DMS153 treated with DMSO at 0.1 percent for 48 hours (cell line): ENCODE data around the gene MRPS2.
"Not testable (repeated sequence)": the region's sequence is repeated elsewhere in the genome, so short reads cannot be mapped to it uniquely, and the experiment has no call there.

Experiments
- DNase-seq: peaks from one replicate; lab custom pipeline; 2025; ENCODE audit not compliant: unreplicated experiment; lab: John Stamatoyannopoulos, UW

The MRPS2 gene

GRCh38 chr9:135499326-135500070 is 984 bp upstream of the MRPS2 start:
- peak; percentile 32 for DNase-seq

GRCh38 chr9:135500071-135500524 is 384 bp upstream of the MRPS2 start:
- no peak for DNase-seq

GRCh38 chr9:135501261-135502167 is 1.0 kb downstream of the MRPS2 start:
- no peak for DNase-seq

DNA sequence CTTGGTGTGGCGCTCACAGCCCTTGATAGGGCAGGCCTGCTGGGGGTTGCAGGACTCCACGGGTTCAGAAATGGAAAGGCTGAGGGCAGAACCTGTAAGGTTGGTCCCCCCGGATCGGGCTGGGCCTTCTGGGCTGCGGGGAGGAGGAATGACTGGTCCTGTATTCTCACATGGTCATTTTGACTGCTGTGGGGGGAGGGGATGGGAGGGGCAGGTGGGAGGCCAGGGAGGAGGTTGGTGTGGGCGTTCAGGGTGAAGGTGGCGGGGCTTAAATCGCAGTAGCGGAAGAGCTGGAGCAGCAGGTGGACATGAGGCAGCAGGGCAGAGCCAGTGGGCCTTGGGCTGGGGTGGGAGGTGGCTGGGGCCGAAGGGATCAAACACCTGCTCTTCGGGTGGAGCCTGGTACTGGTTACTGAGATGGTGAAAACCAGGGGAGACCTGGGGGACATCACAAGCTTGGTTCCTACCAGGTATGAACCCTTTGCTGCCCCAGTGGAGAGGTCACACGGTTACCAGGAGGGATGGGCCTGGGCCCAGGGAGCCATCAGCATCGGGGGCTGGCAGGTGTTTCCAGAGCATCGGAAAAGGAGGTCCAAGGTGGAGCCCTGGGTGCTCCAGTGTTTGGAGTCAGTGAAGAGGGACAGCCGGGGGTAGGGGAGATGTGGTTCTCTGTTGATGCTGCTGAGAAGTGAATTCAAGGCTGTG is 1.8 kb downstream of the MRPS2 start:
- no peak for DNase-seq

GRCh38 chr9:135502873-135503321 is 2.4 kb downstream of the MRPS2 start:
- DNase-seq = no peak

DNA sequence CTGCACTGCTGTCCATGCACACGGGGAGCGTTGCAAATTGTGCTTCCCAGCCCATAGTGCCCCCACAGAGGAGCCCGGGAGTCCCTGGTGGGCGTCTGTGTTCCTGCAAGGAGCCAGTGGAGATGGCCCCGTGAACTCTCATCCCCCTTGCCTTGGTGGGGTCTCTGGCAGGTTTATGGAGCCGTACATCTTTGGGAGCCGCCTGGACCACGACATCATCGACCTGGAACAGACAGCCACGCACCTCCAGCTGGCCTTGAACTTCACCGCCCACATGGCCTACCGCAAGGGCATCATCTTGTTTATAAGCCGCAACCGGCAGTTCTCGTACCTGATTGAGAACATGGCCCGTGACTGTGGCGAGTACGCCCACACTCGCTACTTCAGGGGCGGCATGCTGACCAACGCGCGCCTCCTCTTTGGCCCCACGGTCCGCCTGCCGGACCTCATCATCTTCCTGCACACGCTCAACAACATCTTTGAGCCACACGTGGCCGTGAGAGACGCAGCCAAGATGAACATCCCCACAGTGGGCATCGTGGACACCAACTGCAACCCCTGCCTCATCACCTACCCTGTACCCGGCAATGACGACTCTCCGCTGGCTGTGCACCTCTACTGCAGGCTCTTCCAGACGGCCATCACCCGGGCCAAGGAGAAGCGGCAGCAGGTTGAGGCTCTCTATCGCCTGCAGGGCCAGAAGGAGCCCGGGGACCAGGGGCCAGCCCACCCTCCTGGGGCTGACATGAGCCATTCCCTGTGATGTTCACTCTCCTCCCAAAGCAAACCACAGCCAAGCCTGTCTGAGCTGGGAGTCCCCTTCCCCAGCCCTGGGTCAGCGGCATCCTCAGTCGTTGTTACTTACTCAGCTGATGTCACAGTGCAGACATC is 3.1 kb downstream of the MRPS2 start:
- no peak for DNase-seq

DNA sequence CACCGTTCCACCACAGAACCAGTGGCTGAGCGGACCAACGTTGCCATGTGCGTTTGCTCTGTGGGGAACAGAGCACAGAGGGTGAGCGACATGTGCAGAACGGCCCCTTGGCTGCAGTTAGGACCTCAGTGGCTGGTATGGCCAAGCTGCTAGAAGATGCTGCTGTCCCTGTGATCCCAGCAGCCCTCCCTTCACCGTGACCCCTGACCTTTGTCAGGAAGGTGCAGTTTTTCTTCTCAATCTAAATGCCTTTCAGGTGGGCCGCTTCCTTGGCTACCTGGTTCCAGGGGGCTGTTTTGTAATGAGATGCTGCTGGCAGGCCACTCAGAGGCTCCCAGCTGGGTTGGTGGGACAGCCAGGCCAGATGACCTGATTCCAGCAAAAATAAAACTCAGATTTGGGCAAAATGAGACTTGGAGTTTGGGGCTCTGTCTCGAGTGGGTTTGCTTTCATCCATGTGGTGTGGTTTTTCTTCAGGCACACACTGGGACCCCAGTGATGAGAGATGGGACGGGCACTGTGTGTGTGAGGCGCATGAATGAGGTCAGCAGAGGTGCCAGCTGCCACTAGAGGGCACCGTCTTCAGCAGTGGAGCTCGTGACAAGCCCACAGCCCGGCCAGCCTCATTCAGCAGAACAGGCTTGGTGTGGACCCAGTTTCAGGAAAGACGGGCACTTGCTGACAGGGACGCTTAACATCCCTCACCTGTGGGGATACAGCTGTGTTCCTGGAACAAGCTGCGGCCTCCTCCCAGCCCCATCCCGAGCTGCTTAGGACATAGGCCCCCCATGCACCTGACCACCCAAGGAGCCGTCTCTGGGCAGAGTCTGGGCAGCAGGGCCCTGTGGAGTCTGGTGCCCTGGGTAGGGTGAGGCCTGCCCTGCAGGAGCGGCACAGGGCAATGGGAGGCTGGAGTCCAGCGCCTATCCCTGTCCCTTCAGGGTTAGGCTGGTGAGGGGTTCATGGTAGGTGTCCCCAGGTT is 4.1 kb downstream of the MRPS2 start:
- DNase-seq = no peak

DNA sequence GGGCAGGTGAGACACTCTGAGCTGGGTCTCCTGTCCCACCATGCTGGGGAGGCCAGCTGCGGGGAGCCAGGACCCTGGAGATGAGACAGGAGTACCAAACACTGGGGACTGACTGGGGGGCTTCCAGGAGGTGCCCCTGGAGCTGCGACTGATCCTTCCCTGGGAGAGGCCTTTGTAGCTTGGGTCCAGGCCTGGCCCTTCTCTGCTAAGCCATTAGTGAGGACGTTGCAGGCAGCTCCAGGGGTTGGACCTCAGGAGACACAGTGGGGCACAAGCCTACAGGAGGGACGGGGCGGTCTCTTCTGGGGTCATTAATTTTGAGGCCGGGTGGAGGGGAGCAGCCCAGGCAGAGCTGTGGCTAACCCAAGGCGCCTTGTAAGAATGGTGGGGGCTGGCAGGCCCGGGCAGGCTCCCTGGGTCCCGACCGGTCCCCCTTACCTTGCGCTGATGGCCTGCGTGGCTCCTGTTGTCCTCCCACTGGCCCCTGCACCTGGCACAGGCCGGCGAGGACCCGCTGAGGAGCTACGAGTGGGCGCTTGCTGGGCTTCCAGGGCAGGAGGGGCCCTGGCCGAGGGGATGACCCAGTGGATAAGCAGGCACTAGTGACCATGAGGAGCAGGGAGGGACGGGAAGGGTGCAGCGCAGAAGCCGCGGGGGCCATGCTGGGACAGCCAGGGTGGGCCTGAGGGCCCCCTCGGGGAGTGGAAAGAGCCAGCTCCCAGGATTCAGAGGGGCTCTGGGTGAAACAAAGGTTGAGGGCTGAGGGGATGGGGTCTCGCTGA is 5.1 kb downstream of the MRPS2 start:
- no peak for DNase-seq

GRCh38 chr9:135506327-135507103 is 6.0 kb downstream of the MRPS2 start:
- DNase-seq = no peak

- DNase-seq = no peak
Observed at GRCh38 chr9:135507104-135508035, 6.9 kb downstream of the MRPS2 start.

DNA sequence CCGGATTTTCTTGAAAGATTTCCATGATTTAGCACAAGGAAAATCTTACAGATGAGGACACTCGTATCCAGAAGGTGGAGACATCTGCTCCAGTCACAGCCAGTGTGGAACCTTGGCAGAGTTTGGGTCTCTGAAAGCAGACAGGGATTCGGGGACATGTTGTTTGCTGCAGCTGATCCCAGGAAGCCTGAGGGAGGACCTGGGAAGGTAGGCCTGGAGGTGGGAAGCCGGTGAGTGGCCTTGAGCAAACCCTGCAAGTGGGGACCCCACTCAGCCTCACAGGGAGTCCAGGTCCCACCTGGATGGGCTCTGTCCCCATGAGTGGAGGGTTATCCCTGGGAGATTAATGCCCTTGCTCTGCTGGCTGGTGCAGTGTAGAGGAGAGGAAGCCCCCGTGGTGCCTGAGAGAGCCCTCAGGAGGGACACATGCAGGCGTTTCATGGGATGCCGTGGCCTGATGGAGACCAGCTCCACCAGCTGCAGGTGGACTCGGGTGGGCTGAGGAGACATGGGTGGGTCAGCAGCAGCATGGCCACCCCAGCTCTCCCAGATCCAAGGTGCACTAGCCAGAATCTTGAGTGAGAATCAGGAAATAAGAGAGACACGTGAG is 7.8 kb downstream of the MRPS2 start:
- no peak for DNase-seq

- DNase-seq = no peak
Observed at GRCh38 chr9:135509458-135509857, 9.0 kb downstream of the MRPS2 start.

GRCh38 chr9:135512241-135512603 is 11.7 kb downstream of the MRPS2 start:
- DNase-seq = no peak

DNA sequence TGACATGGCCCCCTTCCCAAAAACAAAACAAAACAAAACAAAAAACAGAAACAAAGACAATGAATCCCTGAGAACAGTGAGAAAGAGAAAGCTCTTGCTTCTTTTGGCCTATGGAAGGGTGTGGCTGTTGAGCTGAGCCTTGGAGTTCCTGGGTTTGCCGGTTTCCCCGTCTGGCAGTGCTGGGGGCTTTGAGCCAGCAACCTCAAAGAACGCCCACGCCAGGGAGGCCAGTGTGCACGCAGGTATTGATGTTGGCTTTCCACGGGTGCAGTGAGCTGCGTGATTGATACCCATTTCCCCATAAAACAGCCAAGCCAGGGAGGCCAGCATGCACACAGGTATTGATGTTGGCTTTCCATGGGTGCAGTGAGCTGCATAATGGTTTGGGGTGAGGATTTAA is 12.4 kb downstream of the MRPS2 start:
- DNase-seq = no peak

- no peak for DNase-seq
Observed at GRCh38 chr9:135513351-135513846, 12.9 kb downstream of the MRPS2 start.

GRCh38 chr9:135513906-135514305 is 13.4 kb downstream of the MRPS2 start:
- not testable (repeated sequence) for DNase-seq
